Endothelial cell of hepatic sinusoid (primary cell): ENCODE data around the gene NABP1.

ENCODE experiments used
- in situ Hi-C: cut with HindIII; loops from 2 replicates; pipeline ENCODE4 v1.10.0; 2017; ENCODE audit warnings: low sequenced_read_pairs

NABP1 gene

GRCh38 chr2:191646163-191646902, 31.6 kb upstream of the NABP1 start:
- in situ Hi-C loops: no loop called here

GRCh38 chr2:191649519-191649918, 28.4 kb upstream of the NABP1 start:
- in situ Hi-C loops: no loop called here

- in situ Hi-C loops: no loop called here
Measured at GRCh38 chr2:191650896-191651773, 26.8 kb upstream of the NABP1 start.

- in situ Hi-C loops: no loop called here
Measured at GRCh38 chr2:191653667-191654391, 24.1 kb upstream of the NABP1 start.

- in situ Hi-C loops: no loop called here
Measured at GRCh38 chr2:191656391-191656790, 21.5 kb upstream of the NABP1 start.

GRCh38 chr2:191656792-191657191, 21.1 kb upstream of the NABP1 start:
- in situ Hi-C loops: no loop called here

GRCh38 chr2:191657977-191658376, 20.0 kb upstream of the NABP1 start:
- in situ Hi-C loops: no loop called here

GRCh38 chr2:191659198-191659597, 18.7 kb upstream of the NABP1 start:
- in situ Hi-C loops: no loop called here

- in situ Hi-C loops: no loop called here
Measured at GRCh38 chr2:191660575-191660974, 17.4 kb upstream of the NABP1 start.

- in situ Hi-C loops: no loop called here
Measured at GRCh38 chr2:191661097-191661924, 16.6 kb upstream of the NABP1 start.

GRCh38 chr2:191664823-191665677, 12.9 kb upstream of the NABP1 start:
- in situ Hi-C loops: no loop called here

- in situ Hi-C loops: no loop called here
Measured at GRCh38 chr2:191666226-191666625, 11.7 kb upstream of the NABP1 start.

GRCh38 chr2:191666732-191667131, 11.2 kb upstream of the NABP1 start:
- in situ Hi-C loops: no loop called here

- in situ Hi-C loops: no loop called here
Measured at GRCh38 chr2:191670076-191670475, 7.9 kb upstream of the NABP1 start.

- in situ Hi-C loops: no loop called here
Measured at GRCh38 chr2:191670787-191671186, 7.1 kb upstream of the NABP1 start.

GRCh38 chr2:191675807-191676721, 1.9 kb upstream of the NABP1 start:
- in situ Hi-C loops: loop anchor here (5.0 kb wide), 1 partner anchor 44 kb away; no protein-coding TSS in a partner anchor

GRCh38 chr2:191676790-191677645, 918 bp upstream of the NABP1 start:
- in situ Hi-C loops: loop anchor here (5.0 kb wide), 1 partner anchor 45 kb away; no protein-coding TSS in a partner anchor
